HG03095 (cell line): Measurements from ENCODE around the gene ATP5F1D.

Experiments
- ATAC-seq: cut with Tn5 transposase; IDR thresholded peaks from one replicate; pipeline ENCODE4 v1.9.1; 2021; ENCODE audit warnings: moderate library complexity; ENCODE audit not compliant: unreplicated experiment

The ATP5F1D gene

DNA sequence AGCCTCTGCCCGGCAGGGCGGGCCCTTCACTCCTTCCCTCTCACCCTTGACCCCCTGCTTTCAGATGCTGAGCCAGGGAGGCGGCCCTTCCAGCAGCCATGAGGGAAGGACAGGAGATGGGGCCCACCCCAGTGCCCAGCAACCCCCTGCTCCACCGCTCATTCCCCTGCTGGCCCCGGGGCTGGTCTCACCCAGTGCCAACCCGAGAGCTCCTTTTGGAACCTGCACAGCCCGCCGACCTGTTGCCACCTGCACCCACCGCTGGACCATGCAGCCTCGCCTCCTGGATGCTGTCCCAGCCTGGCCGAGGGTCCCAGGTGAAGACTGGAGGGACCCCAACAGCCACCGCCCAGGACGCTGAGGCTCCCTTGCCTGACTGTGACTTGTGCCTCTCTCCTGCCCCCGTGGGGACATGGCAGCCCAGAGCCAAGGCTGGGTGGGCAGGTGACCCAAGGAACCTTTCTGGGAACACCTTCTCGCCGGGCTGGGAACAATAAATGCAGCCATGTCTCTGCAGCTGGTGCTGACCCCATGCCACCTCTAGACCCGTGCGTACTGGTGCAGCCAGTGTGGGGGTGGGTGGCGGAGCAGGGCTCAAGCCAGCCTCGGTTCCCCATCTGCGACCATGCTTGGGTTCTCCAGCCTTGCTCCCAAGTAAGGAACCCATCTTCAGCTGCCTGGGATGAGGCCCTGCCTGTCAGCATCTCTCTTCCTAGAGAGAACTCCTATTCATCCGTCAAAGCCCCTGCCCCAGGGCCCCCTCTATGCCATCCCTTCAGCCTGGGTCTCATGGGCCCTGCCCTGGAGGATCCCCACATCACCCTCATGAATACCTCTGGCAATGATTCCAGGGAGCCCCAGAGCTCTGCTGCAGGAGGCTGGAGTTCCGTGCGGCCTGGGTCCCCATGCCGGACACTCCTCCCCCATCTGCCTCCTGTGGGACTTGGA lies 37.4 kb downstream of the ATP5F1D start:
- no peak for ATAC-seq

DNA sequence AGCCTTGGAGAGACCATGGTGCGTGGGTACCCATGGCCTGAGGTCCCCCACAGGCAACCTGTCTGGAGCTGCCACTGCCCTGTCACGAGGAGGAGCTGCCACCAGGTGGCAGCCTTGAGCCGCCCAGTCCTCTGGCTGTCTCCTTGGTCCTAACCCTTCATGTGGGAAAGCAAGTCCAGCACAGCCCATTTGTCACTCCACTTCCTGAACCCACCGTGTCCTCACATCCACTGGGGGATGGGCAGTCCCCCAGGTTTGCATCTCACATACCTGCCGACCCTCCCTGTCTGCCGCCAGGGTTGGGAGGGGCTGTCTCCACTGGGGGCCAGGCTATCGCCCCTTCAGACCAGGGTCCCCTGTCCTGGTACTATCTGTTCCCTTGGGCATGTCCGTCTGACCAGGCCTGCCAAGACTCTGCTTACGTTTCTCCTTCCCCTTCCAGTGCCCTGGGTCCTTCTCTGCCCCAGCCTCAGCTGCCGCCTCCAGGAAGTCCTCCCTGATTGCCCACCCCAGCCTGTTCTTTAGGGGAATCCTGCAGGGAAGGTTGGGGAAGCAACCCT lies 38.3 kb downstream of the ATP5F1D start:
- ATAC-seq, result no peak

DNA sequence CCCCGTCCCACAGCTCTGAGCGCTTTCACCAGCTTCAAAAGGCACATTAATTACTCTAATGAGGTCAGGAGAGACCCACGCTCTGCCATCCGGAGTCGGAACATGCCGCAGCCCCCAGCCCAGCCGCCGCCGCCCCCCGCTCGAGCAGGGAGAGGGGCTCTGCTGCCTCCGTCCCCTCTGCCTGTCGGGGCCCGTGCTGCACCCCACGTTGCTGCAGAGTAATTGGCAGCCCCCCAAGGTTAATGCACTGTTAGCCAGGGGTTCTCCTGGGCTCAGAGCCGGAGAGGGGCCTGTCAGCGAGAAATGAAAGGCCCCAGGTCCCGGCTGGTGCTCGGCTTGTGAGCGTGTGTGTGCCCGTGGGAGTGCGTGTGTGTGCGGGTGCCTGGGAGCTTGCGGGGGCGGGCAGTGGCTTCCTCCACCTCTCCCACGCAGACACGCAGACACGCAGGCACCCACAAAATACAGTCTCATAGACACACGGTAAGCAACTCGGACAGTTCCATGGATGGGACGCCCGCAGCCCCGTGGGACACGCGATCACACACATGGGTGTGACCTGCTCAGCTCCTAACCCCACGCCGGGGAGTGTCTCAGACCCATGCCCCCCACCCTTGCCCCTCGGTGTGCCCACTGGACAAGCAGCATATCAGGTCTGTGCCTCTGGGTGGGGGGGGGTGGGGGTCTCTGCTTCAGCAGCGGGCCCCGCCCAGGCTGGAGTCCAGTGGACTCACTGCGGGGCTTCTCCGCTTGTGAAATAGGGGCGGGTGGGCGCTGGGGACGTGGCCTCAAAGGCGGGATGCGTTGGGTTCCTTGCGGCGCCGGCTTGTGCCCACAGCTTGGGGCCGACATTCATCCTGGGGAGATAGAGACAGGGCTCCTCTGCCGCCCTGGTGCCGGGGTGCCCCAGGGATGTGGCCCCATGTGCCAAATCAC lies 39.4 kb downstream of the ATP5F1D start:
- ATAC-seq, result no peak

DNA sequence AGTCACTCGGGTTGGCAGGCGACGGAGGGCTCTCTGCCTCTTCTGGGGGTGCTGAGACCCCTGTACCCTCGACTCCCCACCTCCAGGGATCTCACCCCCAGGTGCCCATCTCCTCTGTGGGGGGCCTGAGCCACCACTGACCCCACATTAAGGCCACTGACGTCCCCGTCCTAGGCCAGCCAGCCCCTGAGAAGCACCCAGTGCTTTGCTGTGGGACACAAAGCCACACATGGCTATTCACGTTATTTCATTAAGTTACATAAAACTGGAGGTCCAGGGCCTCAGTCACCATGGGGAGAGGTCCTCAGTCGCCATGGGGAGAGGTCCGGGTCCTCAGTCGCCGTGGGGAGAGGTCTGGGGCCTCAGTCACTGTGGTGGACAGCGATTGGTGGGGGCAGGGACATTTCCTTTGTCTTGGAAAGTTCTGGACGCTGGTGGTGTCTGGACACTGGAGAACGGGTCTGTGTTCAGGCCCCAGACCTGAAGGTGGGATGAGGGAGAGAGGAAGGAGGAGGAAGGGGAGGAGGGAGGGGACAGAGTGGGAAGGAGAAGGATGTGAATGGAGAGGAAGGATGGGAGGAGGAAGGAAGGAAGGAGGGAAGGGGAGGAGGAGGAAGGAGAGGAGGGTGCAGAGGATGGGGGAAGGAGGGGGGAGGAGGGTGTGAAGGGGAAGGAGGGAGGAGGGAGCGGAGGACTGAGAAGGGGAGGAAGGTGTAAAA lies 40.2 kb downstream of the ATP5F1D start:
- no peak for ATAC-seq

DNA sequence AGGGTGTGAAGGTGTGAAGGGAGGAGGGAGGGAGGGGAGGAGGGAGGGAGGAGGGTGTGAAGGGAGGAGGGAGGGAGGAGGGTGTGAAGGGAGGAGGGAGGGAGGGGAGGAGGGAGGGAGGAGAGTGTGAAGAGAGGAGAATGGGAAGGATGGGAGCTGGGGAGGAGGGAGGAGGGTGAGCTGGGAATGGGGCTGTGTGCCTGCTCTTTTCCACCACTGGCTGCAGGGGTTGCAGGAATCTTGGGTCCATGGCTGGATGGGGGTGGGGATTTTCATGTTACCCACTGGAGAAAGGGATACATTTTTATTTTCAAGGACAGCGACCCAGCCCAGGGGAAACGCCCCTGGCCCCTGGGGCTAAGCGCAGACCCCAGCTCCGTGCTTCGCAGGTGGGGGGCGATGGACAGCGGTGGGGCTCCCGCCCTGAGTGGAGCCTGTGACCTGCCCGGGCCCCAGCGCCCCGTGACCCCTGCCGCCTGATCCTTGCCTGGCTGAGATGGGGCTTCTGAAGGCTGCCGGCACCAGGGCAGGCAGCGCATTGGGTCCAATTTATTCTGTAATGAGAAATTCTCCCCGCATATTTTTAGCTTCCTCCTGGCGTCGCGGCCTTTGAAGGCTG lies 41.1 kb downstream of the ATP5F1D start:
- ATAC-seq, result no peak

DNA sequence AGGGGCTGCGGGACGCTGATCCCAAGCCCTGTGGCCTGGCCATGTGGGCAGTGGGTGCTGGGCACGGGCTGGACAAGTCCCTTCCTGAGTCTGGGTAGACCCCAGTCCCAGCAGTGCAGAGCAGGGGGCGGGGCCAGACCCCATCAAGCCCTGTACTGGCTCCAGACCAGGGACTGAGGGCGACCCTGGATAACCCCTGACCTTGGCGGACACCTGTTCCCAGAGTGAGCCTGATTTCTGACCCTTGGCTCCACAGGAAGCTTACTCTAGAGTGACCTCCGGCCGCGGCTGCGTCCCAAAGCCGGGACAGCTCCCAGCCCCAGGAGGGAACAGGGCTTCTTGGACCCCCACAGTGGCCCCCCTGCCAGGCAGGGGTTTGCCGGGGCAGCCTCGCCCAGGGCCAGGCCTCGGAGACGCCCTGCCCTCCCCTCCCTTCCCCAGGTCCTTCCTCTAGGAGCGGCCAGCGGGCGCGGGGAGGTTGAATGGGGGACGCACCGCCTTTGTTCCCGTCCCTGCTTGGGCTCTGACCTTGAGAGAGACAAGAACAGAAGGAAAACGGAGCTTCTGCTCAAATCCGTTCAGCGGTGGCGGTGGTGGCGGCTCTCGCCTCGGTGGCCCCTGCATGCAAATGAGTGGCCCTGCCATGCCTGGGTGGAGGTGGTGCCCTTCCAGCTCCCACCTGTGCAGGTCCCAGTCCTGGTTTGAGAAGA lies 41.8 kb downstream of the ATP5F1D start:
- no peak for ATAC-seq

DNA sequence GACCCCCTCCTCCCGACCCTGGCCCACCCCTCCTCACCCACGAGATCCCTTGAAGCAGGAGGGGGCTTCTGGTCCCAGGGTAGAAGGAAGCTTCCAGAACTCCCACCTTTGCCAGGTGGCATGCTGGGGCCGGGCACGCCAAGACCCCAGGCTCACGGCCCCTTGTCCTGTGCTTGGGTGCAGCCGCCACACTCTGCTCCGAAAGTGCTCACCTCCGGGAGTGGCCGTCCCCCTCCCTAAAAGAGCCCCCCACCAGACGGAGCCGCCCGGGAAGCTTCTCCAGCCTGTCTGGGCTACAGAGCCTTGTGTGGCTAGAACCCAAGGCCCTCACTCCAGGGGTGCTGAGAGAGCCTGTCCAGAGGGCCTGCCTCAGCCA lies 42.4 kb downstream of the ATP5F1D start:
- ATAC-seq, result no peak

DNA sequence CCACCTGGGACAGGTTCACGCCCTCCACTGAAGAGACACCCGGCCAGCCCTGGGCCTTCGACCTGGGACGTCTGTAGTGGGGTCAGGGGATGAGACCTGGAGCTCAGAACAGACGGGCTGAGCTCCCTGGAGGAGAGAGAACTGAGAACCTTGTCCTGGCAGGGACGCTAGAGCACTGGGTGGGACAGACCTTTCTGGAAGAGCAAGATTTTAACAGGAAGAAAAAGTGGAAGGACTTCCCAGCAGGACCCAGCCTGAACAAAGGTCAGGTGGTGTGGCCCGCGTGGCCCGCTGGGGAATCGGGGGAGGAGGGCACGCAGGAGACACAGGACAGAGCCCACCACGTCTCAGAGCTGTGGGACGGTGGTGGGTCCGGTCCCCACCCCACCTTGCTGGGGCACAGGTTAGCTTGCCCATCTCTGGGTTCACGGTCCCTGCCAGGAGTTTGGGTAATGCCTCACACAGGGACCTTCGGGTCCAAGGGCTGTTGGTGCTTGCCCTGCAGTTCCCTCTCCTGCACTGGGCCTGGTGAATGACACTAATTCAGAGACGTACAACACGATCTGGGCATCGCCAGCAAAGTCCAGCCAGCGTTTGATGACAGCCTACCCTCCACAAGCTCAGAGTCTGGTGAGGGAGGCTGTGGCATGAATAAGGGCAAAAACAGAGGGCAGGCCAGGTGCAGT lies 42.9 kb downstream of the ATP5F1D start:
- no peak for ATAC-seq

DNA sequence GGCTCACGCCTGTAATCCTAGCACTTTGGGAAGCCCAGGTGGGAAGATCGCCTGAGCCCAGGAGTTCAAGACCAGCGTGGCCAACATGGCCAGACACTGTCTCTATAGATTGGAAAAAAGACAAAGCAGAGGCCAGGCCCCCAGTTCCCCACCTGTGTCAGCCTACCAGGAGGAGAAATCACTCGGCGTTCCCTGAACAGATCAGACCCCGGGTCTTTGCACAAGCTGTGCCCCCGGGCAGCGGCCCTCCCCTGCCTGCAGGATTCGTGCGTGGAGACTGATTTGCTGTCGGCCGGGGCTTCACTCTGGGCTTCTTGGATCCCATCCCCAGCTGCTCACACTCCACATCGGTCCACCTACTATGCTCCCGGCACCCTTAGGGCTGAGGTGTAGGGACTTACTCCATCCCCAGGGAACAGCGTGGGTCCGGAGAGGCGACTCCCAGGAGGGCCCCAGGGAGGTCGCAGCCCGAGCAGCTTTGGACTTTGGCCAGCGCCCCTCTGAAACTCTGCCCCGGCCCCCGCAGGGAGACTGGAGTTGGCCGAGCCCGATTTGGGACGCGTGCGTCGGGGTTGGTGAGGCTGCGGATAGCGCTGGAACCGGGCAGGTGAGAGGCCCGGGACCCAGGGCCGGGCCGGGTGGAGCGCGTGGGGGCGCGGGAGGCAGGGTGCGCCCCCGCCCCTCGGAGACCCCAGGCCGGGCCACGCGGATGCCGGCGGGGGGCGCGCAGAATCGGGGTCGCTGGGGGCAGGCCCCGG lies 43.6 kb downstream of the ATP5F1D start:
- ATAC-seq, result no peak

DNA sequence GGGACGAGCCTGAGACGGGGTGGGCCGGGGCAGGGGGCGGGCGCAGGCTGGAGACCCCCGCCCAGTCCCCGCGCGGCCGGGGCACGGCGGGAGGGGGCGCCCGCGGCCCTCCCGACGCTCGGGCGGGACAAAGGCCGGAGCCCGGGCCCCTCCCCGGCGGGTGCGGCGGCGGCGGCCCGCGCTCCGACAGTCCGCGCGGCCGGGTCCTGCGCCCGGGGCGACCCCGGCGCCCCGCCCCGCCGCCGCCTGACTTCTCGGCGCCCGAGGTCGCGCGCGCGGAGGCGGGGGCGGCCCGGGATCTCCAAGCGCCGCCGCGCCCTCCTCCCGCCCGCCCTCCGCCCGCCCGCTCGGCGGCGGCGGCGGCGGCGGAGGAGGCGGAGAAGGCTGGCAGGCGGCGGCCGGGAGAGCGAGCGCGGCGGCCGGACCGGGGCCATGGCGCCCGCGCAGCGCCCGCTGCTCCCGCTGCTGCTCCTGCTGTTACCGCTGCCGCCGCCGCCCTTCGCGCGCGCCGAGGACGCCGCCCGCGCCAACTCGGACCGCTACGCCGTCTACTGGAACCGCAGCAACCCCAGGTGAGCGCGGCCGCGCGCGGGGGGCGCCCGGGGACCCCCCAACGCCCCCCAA lies 44.3 kb downstream of the ATP5F1D start, which contains the start of gene EFNA2:
Gene EFNA2, plus strand, starts transcription at position 137 of the 624 bp plus-strand sequence. Its CDS starts 296 bp downstream, at position 433.
- ATAC-seq, result no peak

DNA sequence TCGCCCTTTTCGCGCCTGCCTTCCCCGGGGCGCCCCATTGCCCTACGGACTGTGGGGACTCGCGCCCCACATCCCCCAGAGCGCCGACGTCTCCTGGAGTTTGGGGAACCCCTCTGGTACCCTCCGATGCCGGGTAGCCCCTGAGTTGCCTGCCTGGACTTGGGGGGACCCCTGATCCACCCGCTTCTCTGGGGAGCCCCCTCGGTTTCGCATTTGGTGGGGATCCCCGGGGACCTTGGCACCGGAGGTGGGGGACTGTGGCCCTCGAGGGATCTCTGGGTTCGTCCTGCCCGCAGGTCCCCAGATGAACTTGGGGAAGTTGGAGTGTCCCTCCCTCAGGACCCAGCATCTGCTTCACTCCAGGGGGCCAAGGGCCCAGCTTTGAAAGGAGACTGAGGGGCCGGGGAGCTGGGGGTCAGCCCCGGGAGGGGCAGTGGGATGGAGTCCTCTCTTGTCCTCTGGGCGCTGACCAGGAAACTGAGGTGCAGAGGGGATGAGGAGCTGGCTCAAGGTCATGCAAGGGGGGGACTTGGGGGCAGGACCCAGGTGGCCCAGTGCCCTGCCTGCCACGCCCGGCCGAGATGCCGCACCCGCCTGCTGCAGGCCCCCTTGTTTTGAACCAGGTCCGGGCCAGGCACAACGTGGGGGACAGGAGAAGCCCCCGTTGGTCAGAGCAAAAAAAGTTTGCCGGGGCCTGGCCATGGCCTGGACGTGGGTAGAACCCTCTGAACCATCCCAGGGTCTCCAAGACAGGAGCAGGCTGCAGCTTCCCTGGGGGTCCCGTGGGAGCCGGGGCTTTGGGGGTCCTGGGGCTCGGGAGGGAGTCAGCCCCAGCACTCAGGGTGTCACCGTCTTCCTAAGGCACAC lies 45.2 kb downstream of the ATP5F1D start:
- no peak for ATAC-seq

DNA sequence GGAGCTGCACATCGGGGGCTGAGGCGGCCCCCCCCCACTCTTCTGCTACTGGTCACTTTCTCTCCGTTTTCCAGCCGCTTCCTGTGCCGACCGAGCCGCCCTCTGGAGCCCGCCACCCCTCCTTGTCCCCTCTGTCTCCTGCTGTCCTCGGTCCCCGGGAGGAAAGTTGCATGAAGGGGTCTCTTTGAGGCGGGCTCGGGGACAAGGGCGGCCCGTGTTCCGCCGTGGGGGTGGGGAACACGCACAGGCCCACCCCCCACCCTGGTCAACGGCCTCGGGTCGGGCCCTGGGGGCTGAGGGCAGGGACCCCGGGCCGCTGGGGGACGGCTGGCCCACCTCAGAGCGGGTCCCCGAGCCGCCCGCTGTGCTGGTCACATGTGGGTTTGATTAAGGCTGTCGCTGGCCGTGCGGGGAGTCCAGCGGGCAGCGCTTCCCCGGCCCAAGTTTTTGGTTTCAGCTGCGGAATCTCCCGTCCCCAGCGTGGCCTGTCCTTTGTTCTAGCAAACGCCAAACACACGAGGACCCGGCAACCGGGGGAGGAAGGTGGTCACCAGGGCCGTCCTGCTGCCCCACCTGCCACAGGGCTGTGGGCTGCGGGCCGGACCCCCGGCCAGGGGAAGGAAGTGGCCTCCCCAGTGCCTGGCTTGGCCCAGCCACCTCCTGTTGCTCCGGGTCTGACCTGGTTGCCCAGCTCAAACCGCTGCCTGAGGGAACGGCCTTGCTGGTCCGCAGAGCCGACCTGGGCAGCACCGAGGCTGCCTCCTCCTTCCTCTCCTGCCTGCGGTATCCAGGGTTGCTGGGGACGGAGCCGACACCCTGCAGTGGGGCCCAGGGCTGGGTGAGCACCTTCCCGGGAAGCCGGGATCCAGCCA lies 46.0 kb downstream of the ATP5F1D start:
- no peak for ATAC-seq

DNA sequence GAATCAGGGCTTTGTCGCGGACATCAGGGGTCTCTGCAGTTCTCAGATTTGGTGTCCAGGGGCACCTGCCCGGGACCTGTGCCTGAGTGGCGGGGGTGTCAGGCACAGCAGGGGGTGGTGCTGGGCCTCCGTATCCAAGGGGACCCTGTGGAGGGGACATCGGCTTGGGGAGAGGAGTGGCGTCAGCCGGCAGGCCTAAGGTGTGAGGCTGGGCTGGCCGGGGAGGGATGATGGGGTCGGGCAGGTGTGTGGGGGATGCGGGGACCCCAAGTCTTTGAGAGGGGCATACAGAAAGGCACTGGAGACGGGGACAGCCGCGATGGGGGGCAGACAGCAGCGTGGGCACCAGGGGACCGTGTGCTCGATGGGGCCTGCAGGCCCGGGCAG lies 46.7 kb downstream of the ATP5F1D start:
- no peak for ATAC-seq

DNA sequence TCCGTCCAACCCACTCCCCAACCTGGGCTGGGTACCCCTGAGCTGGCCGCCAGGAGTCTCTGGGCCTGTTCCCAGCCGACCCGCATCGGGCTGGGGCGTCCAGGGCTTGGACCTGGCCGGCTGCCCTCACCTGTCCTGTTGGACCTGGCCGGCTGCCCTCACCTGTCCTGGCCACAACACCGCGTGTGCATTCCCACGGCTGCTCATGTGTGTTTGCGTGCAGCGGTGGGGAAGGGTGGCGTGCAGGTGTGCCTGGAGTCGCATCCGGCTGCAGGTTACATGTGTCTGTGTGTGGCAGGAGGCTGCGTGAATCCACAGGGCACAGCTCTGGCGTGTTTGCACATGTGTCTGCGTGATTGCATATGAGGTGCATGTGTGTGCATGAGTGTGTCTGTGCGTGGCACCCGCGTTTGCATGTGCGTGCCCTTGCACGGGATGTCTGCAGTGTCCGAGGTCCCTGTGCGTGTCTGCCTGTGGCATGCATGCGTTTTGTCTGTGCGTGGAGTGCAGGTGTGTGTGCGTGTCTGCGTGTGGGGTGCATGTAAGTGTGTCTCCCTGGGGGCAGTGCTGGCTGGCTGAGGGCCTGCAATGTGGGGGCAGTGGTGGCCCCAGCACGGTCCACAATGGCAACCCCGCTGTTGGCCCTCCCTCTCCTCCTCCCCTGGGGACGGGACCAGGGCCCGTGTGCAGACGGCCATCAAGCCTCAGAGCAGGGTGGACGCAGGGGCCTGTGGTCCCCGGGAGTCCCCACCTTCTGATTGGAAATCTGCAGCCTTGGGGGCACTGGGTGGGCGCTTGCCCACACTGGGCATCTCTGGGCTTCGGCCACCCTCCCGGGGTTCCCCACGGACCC lies 47.5 kb downstream of the ATP5F1D start:
- no peak for ATAC-seq

DNA sequence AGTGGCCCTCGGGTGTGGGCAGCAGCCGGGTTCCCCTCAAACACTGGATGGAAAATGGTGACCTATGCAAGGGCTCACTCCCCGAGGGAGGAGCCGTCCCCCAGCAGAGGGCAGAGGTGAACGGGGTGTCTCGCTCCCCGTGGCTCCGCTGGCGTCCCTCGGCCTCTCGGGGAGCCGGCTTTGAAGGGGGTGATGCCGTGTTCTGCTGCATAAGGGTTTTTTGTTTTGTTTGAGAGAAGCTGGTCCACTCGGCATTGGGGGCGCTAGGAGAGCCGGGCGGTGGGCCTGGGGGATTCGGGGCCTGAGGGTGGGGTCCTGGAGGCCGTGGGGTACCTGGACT lies 48.1 kb downstream of the ATP5F1D start:
- no peak for ATAC-seq
